A673 (cell line): Measurements from ENCODE around the gene DNASE1L3. TPM values are rescaled to one million over a fixed set of nuclear protein-coding genes. Genes with fewer than 3 reads are reported as not detected.

Source experiments
- BruUV-seq: library from RNA; stranded (reverse); fragments of 400-500 nt; replicated peaks from 2 replicates; lab custom pipeline; 2021; lab: Mats Ljungman, UMichigan
- CTCF ChIA-PET: fragments of 300-600 bp; sonication (Branson Sonifier 250); formaldehyde crosslinking; loops from one replicate; lab custom pipeline; 2022; ENCODE audit warnings: antibody characterized with exemption; lab: Charles Lee
- POLR2A ChIA-PET: fragments of 300-600 bp; sonication (Branson Sonifier 250); formaldehyde crosslinking; loops from one replicate; lab custom pipeline; 2022; ENCODE audit warnings: antibody characterized with exemption; ENCODE audit not compliant: low non-redundant PET; lab: Charles Lee
- DNase-seq: peaks from one replicate; pipeline ENCODE4 v3.0.0-alpha.2; 2015; ENCODE audit warnings: low spot score
- H3K27ac ChIP-seq: fragments of 200-600 bp; sonication (generic); 2 replicates; pipeline ENCODE4 v1.5.1; 2016; ENCODE audit warnings: mixed run types, low read depth, mild to moderate bottlenecking, mixed read lengths, antibody characterized with exemption, low read length; ENCODE audit not compliant: poor library complexity, severe bottlenecking
- H3K27me3 ChIP-seq: fragments of 200-600 bp; sonication (generic); replicated peaks from 2 replicates; pipeline ENCODE4 v1.6.1; 2017; ENCODE audit warnings: mixed run types, low read depth, mild to moderate bottlenecking, mixed read lengths, antibody characterized with exemption, low read length; ENCODE audit not compliant: insufficient read depth, poor library complexity
- H3K36me3 ChIP-seq: fragments of 200-600 bp; sonication (generic); 2 replicates; pipeline ENCODE4 v1.6.1; 2016; ENCODE audit warnings: mixed run types, mild to moderate bottlenecking, mixed read lengths, antibody characterized with exemption, low read length; ENCODE audit not compliant: insufficient read depth, poor library complexity, severe bottlenecking
- H3K4me1 ChIP-seq: fragments of 200-600 bp; sonication (generic); 2 replicates; pipeline ENCODE4 v1.6.1; 2017; ENCODE audit warnings: mixed run types, mild to moderate bottlenecking, mixed read lengths, antibody characterized with exemption, low read length; ENCODE audit not compliant: insufficient read depth, poor library complexity, severe bottlenecking
- H3K4me3 ChIP-seq: fragments of 200-600 bp; sonication (generic); 2 replicates; pipeline ENCODE4 v1.5.1; 2016; ENCODE audit warnings: low read depth, mixed run types, mild to moderate bottlenecking, mixed read lengths, low read length; ENCODE audit not compliant: poor library complexity, severe bottlenecking
- H3K9me3 ChIP-seq: fragments of 200-600 bp; sonication (generic); 2 replicates; pipeline ENCODE4 v1.6.1; 2016; ENCODE audit warnings: mixed run types, low read depth, mild to moderate bottlenecking, mixed read lengths, antibody characterized with exemption, low read length; ENCODE audit not compliant: poor library complexity, severe bottlenecking
- CTCF ChIP-seq: fragments of 300-800, 200-600 bp; sonication (generic); conservative IDR thresholded peaks from 2 replicates; pipeline ENCODE4 v1.5.1; 2017; ENCODE audit warnings: low read depth, mild to moderate bottlenecking, antibody characterized with exemption, low read length, moderate library complexity, mixed read lengths
- EZH2 ChIP-seq: fragments of 200-600 bp; sonication (generic); IDR thresholded peaks from 2 replicates; pipeline ENCODE4 v1.6.1; 2017; ENCODE audit warnings: borderline replicate concordance, low read depth, mild to moderate bottlenecking, mixed read lengths, antibody characterized with exemption, low read length; ENCODE audit not compliant: poor library complexity, severe bottlenecking
- intact Hi-C: fragments of 100-400 bp; cut with micrococcal nuclease; formaldehyde crosslinking; loops from one replicate; pipeline ENCODE4 v1.10.0; 2022; ENCODE audit not compliant: unreplicated experiment
- total RNA-seq: library from RNA; stranded (reverse); gene quantifications from 2 replicates; pipeline ENCODE4 v1.2.3, GENCODE V29; 2021

DNASE1L3 gene
- total RNA-seq, 1 experiment from 2014 or later = not detected

- DNase-seq = no peak
- BruUV-seq = no TSS peak
- Histone ChIP-seq H3K4me3 (no peak overlapping the region), H3K27me3 (no peaks in the 10 kb centered on the region), H3K9me3 (no peaks in the 10 kb centered on the region), H3K36me3 (no peaks in the 10 kb centered on the region), H3K4me1 (peaks cover 6% of the 10 kb centered on the region), H3K27ac (no peak overlapping the region)
- ChIA-PET POLR2A (no interaction called here), CTCF (no interaction called here)
- intact Hi-C loops = no loop called here
- TF ChIP-seq EZH2 = no peak
- TF ChIP-seq CTCF = no peak
These were observed 18.7 kb downstream of the DNASE1L3 start for GRCh38 chr3:58192069-58192468.

- ChIA-PET POLR2A (no interaction called here), CTCF (interaction anchor here (0.6 kb wide), 1 partner anchor 200 kb away, joined by 3 read pairs; no protein-coding TSS in a partner anchor)
- no peaks in the 10 kb centered on the region for H3K27me3 ChIP-seq
- TF ChIP-seq CTCF (no peak), EZH2 (no peak)
- no TSS peak for BruUV-seq
- H3K4me3 ChIP-seq = no peak overlapping the region
- H3K9me3 ChIP-seq = no peaks in the 10 kb centered on the region
- no peak for DNase-seq
- H3K27ac ChIP-seq = no peak overlapping the region
- H3K4me1 ChIP-seq = peaks cover 6% of the 10 kb centered on the region
- intact Hi-C loops = no loop called here
- no peaks in the 10 kb centered on the region for H3K36me3 ChIP-seq
These were observed 19.3 kb downstream of the DNASE1L3 start for GRCh38 chr3:58191361-58191991.

- H3K4me1 ChIP-seq = peaks cover 6% of the 10 kb centered on the region
- no peaks in the 10 kb centered on the region for H3K27me3 ChIP-seq
- DNase-seq = no peak
- BruUV-seq = no TSS peak
- no peak for TF ChIP-seq EZH2
- TF ChIP-seq CTCF = no peak
- no peak overlapping the region for H3K4me3 ChIP-seq
- intact Hi-C loops = no loop called here
- H3K9me3 ChIP-seq = no peaks in the 10 kb centered on the region
- H3K27ac ChIP-seq = no peak overlapping the region
- CTCF ChIA-PET = no interaction called here
- POLR2A ChIA-PET = no interaction called here
- no peaks in the 10 kb centered on the region for H3K36me3 ChIP-seq
These were observed 19.9 kb downstream of the DNASE1L3 start for GRCh38 chr3:58190882-58191281.
